GM12878 (cell line): ENCODE data around the gene OAS1. TPM values are rescaled to one million over a fixed set of nuclear protein-coding genes. Genes with fewer than 3 reads are reported as not detected.
"Not testable (repeated sequence)": the region's sequence is repeated elsewhere in the genome, so short reads cannot be mapped to it uniquely, and the experiment has no call there.

Source experiments
- ATAC-seq: fragments of 200-7000 bp; cut with Tn5 transposase; 3 replicates; pipeline ENCODE4 v1.9.1; 2020; ENCODE audit warnings: mild to moderate bottlenecking, moderate library complexity
- BruUV-seq: library from RNA; stranded (reverse); fragments of 400-500 nt; replicated peaks from 2 replicates; lab custom pipeline; 2021; lab: Mats Ljungman, UMichigan
- CTCF ChIA-PET: fragments of 300-600 bp; sonication (Branson Sonifier 250); formaldehyde crosslinking; extraction: SDS; loops from one replicate; lab custom pipeline; 2021; ENCODE audit warnings: inconsistent platforms; lab: Yijun Ruan, JAX
- POLR2A ChIA-PET: fragments of 350-600 bp; formaldehyde crosslinking; extraction: SDS; loops from one replicate; lab custom pipeline; 2021; ENCODE audit warnings: inconsistent platforms; lab: Charles Lee
- RAD21 ChIA-PET: fragments of 300-600 bp; sonication (Branson Sonifier 250); formaldehyde crosslinking; loops from one replicate; lab custom pipeline; 2023; ENCODE audit warnings: antibody characterized with exemption; ENCODE audit not compliant: unreplicated experiment; lab: Charles Lee
- SMC1A ChIA-PET: fragments of 300-600 bp; sonication (Branson Sonifier 250); formaldehyde crosslinking; loops from one replicate; lab custom pipeline; 2023; ENCODE audit not compliant: unreplicated experiment, uncharacterized antibody; lab: Charles Lee
- DNase-seq: peaks from one replicate; pipeline ENCODE4 v3.0.0-alpha.2; 2011; ENCODE audit warnings: low read depth, low spot score
- FAIRE-seq: peaks from 3 replicates; lab custom pipeline; 2011; peaks lifted over from hg19 to GRCh38; lab: Jason Lieb, UNC
- H2AFZ ChIP-seq: 2 replicates; pipeline ENCODE4 v1.6.0; 2011; ENCODE audit warnings: low read depth, low read length, control low read depth; ENCODE audit not compliant: control insufficient read depth
- H3K27ac ChIP-seq: 2 replicates; pipeline ENCODE4 v1.5.1; 2011; ENCODE audit warnings: control low read depth; ENCODE audit not compliant: control insufficient read depth, insufficient read depth
- H3K27me3 ChIP-seq, 2 experiments: replicated peaks in 1 of 2; 2 replicates each; pipeline versions ENCODE4 v1.6.0 to v1.6.1; 2011; ENCODE audit warnings: low read length in 1 of 2; ENCODE audit not compliant: control insufficient read depth in 2 of 2, insufficient read depth in 2 of 2
- H3K36me3 ChIP-seq, 2 experiments: 2 replicates each; pipeline ENCODE4 v1.5.1; 2011; ENCODE audit warnings: low read length in 1 of 2; ENCODE audit not compliant: control insufficient read depth in 2 of 2, insufficient read depth in 2 of 2
- H3K4me1 ChIP-seq: 2 replicates; pipeline ENCODE4 v1.6.1; 2011; ENCODE audit warnings: mild to moderate bottlenecking, low read length, moderate library complexity, mixed read lengths; ENCODE audit not compliant: control insufficient read depth, insufficient read depth
- H3K4me2 ChIP-seq: 2 replicates; pipeline ENCODE4 v1.6.0; 2011; ENCODE audit warnings: control low read depth; ENCODE audit not compliant: control insufficient read depth, insufficient read depth
- H3K4me3 ChIP-seq: fragments of 200-600 bp; sonication (generic); 2 replicates; pipeline ENCODE4 v1.5.1; 2016
- H3K79me2 ChIP-seq: 2 replicates; pipeline ENCODE4 v1.6.0; 2011; ENCODE audit warnings: low read length; ENCODE audit not compliant: control insufficient read depth, insufficient read depth
- H3K9ac ChIP-seq: 2 replicates; pipeline ENCODE4 v1.8.0; 2011; ENCODE audit warnings: low read length, control low read depth, mixed read lengths; ENCODE audit not compliant: control insufficient read depth, insufficient read depth
- H3K9me3 ChIP-seq: replicated peaks from 3 replicates; pipeline ENCODE4 v1.5.1; 2011; ENCODE audit warnings: mild to moderate bottlenecking, low read length; ENCODE audit not compliant: control insufficient read depth, insufficient read depth
- H4K20me1 ChIP-seq: 2 replicates; pipeline ENCODE4 v1.6.0; 2011; ENCODE audit not compliant: control insufficient read depth, insufficient read depth
- BCL11A ChIP-seq: IDR thresholded peaks from 2 replicates; pipeline ENCODE4 v1.6.1; 2011; ENCODE audit warnings: low read depth, low read length
- CBX5 ChIP-seq: sonication (generic); IDR thresholded peaks from 2 replicates; pipeline ENCODE4 v1.6.1; 2016; ENCODE audit warnings: low read depth, moderate library complexity, mild to moderate bottlenecking, inconsistent platforms
- CEBPZ ChIP-seq: fragments of 150-350 bp; IDR thresholded peaks from 2 replicates; pipeline ENCODE4 v1.6.1; 2016; ENCODE audit warnings: low read depth, low read length
- MAX ChIP-seq: IDR thresholded peaks from 2 replicates; pipeline ENCODE4 v1.6.1; 2012; ENCODE audit warnings: low read depth, low read length, improper control_type of control experiment
- REST ChIP-seq: IDR thresholded peaks from 2 replicates; pipeline ENCODE4 v1.6.1; 2012; ENCODE audit warnings: mild to moderate bottlenecking, low read depth, low read length
- SUPT20H ChIP-seq: IDR thresholded peaks from 2 replicates; pipeline ENCODE4 v1.6.1; 2011; ENCODE audit warnings: low read depth, mild to moderate bottlenecking, low read length, moderate library complexity, borderline replicate concordance; ENCODE audit not compliant: control insufficient read depth
- TBL1XR1 ChIP-seq: IDR thresholded peaks from 2 replicates; pipeline ENCODE4 v1.6.1; 2012; ENCODE audit warnings: low read depth, low read length, improper control_type of control experiment
- TCF3 ChIP-seq: IDR thresholded peaks from 2 replicates; pipeline ENCODE4 v1.6.1; 2012; ENCODE audit warnings: low read depth, mild to moderate bottlenecking, low read length, borderline replicate concordance; ENCODE audit not compliant: insufficient read depth
- WGBS: methylation state at CpG from one replicate; pipeline ENCODE4 v1.1.6; 2016; ENCODE audit warnings: low lambda C conversion rate; ENCODE audit not compliant: insufficient replicate concordance, insufficient coverage; ENCODE audit errors: missing lambda C conversion rate; 5-methylcytosine and 5-hydroxymethylcytosine counted together
- in situ Hi-C: fragments of 300-500 bp; cut with MboI; formaldehyde crosslinking; loops from 9 replicates; pipeline ENCODE4 v1.14.3; 2018; ENCODE audit warnings: mixed read lengths
- intact Hi-C: fragments of 100-400 bp; cut with micrococcal nuclease; formaldehyde crosslinking; loops from one replicate; pipeline ENCODE4 v1.14.2; 2022; ENCODE audit not compliant: unreplicated experiment
- polyA plus RNA-seq, 11 experiments: library from polyadenylated mRNA; depleted of rRNA in 4 of 11; unstranded in 6 of 11; stranded (reverse) in 5 of 11; fragments of >200 nt; fragmentation: Nextera tagmentation in 4 of 11; fragmentation: Illumina TruSeq in 1 of 11; extraction: Ambion mirVana in 4 of 11; extraction: Trizol in 1 of 11; gene quantifications; 1 replicate in 1 of 11; 2 replicates in 10 of 11; pipeline versions ENCODE4 v1.2.1 to v1.2.3, GENCODE V29; 2011 to 2016; ENCODE audit warnings: inconsistent platforms in 2 of 11, missing spikeins in 2 of 11, low read depth in 1 of 11
- total RNA-seq, 4 experiments: library from RNA; depleted of rRNA in 3 of 4; stranded (reverse); fragments of >200 nt in 3 of 4; fragmentation: Illumina TruSeq in 1 of 4; extraction: Trizol in 1 of 4; gene quantifications; 2 replicates each; pipeline versions ENCODE4 v1.2.1 to v1.2.3, GENCODE V29; 2013 to 2021

The OAS1 gene
- total and polyA plus RNA-seq, 10 of the 15 experiments (the other 5 are each of a cell fraction or from before 2014, with no cell fraction given) = 44.7 to 287 (median 64.3) TPM

GRCh38 chr12:112950701-112951100 is 43.9 kb downstream of the OAS1 start:
- ChIA-PET SMC1A (interaction anchor here (0.7 to 2.0 kb wide), 4 partner anchors 10 to 43 kb away, joined by 3 to 7 read pairs (median 6); partner anchors contain the start of gene OAS1), CTCF (interaction anchor here (1.2 to 1.5 kb wide), 3 partner anchors 9 to 50 kb away, joined by 3 to 5 read pairs (median 4); no protein-coding TSS in a partner anchor), POLR2A (interaction anchor here (0.6 to 0.9 kb wide), 2 partner anchors 11 to 13 kb away, joined by 4 to 6 read pairs; no protein-coding TSS in a partner anchor), RAD21 (no interaction called here)
- no peaks in the 10 kb centered on the region for H3K4me1 ChIP-seq
- FAIRE-seq (no peak), DNase-seq (no peak), ATAC-seq (no peak)
- no peak overlapping the region for H3K4me2 ChIP-seq
- H3K36me3 ChIP-seq = peaks cover 0 to 12% of the 10 kb centered on the region in 2 experiments; a peak in 2 of 4 replicates
- in situ Hi-C loops (no loop called here), intact Hi-C loops (no loop called here)
- H3K27me3 ChIP-seq = no peaks in the 10 kb centered on the region
- no peak overlapping the region for H3K4me3 ChIP-seq
- no peaks in the 10 kb centered on the region for H4K20me1 ChIP-seq
- no TSS peak for BruUV-seq
- no peak overlapping the region for H3K9ac ChIP-seq
- H2AFZ ChIP-seq = no peak overlapping the region
- H3K79me2 ChIP-seq = no peaks in the 10 kb centered on the region
- H3K9me3 ChIP-seq = no peaks in the 10 kb centered on the region
- no peak overlapping the region for H3K27ac ChIP-seq
- TF ChIP-seq CBX5 (no peak), MAX (no peak), SUPT20H (no peak), CEBPZ (no peak), TCF3 (no peak), REST (no peak), TBL1XR1 (no peak), BCL11A (no peak)
- WGBS = 89% methylated on average over 11 of the region's 11 CpGs

- H4K20me1 ChIP-seq, H3K4me3 ChIP-seq, H3K27me3 ChIP-seq, in situ Hi-C loops, H3K4me1 ChIP-seq, H3K79me2 ChIP-seq, H3K27ac ChIP-seq, RAD21 ChIA-PET, intact Hi-C loops, DNase-seq, H3K9me3 ChIP-seq, FAIRE-seq, POLR2A ChIA-PET, H2AFZ ChIP-seq, H3K4me2 ChIP-seq, SMC1A ChIA-PET, BruUV-seq, ATAC-seq, H3K9ac ChIP-seq: not testable (repeated sequence)
- CTCF ChIA-PET = interaction anchor here (1.2 kb wide), 1 partner anchor 15 kb away, joined by 3 read pairs; no protein-coding TSS in a partner anchor
- WGBS = 88% methylated on average over 4 of the region's 4 CpGs
- H3K36me3 ChIP-seq = peaks cover 5 to 10% of the 10 kb centered on the region in 2 experiments; a peak in 3 of 4 replicates
Measured at GRCh38 chr12:112957125-112957524, 50.4 kb downstream of the OAS1 start.
